Measurements from ENCODE around the gene KRTAP10-9.

KRTAP10-9 gene

GRCh38 chr21:44592446-44593311, 34.2 kb upstream of the KRTAP10-9 start, which contains the start of gene KRTAP10-6:
TSS of gene KRTAP10-6 (minus strand) at chr21:44592505. CDS start at chr21:44592484, 21 bp downstream.
- no peak for DNase-seq (ENCODE audit: low read depth)
- H3K4me3 ChIP-seq (ENCODE audit: low read depth, low read length): no peak within 1 kb of the TSS
- no peak for TF ChIP-seq CTCF (conservative IDR thresholded peaks at IDR 0.05; ENCODE audit: low read depth, low read length)

GRCh38 chr21:44593598-44594405, 33.1 kb upstream of the KRTAP10-9 start:
- H3K4me3 ChIP-seq (ENCODE audit: low read depth, low read length): no peak overlapping the region
- no peak for DNase-seq (ENCODE audit: low read depth)
- TF ChIP-seq CTCF (conservative IDR thresholded peaks at IDR 0.05; ENCODE audit: low read depth, low read length): no peak

- no peak for TF ChIP-seq CTCF (conservative IDR thresholded peaks at IDR 0.05; ENCODE audit: low read depth, low read length)
- H3K4me3 ChIP-seq (ENCODE audit: low read depth, low read length): no peak overlapping the region
- no peak for DNase-seq (ENCODE audit: low read depth)
Measured at GRCh38 chr21:44594406-44594916, 32.4 kb upstream of the KRTAP10-9 start.

- no peak overlapping the region for H3K4me3 ChIP-seq (ENCODE audit: low read depth, low read length)
- no peak for DNase-seq (ENCODE audit: low read depth)
- TF ChIP-seq CTCF (conservative IDR thresholded peaks at IDR 0.05; ENCODE audit: low read depth, low read length): no peak
Measured at GRCh38 chr21:44595524-44595923, 31.4 kb upstream of the KRTAP10-9 start.

GRCh38 chr21:44596068-44596725, 30.7 kb upstream of the KRTAP10-9 start:
- no peak overlapping the region for H3K4me3 ChIP-seq (ENCODE audit: low read depth, low read length)
- no peak for DNase-seq (ENCODE audit: low read depth)
- TF ChIP-seq CTCF (conservative IDR thresholded peaks at IDR 0.05; ENCODE audit: low read depth, low read length): no peak

GRCh38 chr21:44598061-44598460, 28.8 kb upstream of the KRTAP10-9 start:
- TF ChIP-seq CTCF (conservative IDR thresholded peaks at IDR 0.05; ENCODE audit: low read depth, low read length): no peak
- DNase-seq (ENCODE audit: low read depth): no peak
- H3K4me3 ChIP-seq (ENCODE audit: low read depth, low read length): no peak overlapping the region

Data from choroid plexus epithelial cell (primary cell).